Measurements from ENCODE around the gene MYOZ2. TPM values are rescaled to one million over a fixed set of nuclear protein-coding genes. Genes with fewer than 3 reads are reported as not detected.

The MYOZ2 gene
- polyA plus RNA-seq, 1 experiment, result 0.17 TPM

DNA sequence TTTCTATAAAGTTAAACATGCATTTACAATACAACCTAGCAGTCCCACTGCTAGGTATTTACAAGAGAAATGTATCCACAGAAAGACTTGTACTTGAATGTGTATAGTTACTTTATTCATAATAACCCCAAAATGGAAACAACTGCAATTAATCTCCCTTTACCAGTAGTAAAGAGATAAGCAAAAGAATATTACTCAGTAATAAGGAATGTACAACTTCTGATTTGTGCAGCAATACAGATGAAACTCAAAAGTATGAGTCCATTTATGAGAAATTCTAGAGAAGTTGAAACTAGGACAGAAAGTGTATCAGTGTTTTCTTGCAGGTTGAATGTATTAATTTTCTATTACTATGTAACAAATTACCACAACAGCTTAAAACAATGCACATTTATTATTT is 92.1 kb downstream of the MYOZ2 start:
- TF ChIP-seq, protein P1, sequence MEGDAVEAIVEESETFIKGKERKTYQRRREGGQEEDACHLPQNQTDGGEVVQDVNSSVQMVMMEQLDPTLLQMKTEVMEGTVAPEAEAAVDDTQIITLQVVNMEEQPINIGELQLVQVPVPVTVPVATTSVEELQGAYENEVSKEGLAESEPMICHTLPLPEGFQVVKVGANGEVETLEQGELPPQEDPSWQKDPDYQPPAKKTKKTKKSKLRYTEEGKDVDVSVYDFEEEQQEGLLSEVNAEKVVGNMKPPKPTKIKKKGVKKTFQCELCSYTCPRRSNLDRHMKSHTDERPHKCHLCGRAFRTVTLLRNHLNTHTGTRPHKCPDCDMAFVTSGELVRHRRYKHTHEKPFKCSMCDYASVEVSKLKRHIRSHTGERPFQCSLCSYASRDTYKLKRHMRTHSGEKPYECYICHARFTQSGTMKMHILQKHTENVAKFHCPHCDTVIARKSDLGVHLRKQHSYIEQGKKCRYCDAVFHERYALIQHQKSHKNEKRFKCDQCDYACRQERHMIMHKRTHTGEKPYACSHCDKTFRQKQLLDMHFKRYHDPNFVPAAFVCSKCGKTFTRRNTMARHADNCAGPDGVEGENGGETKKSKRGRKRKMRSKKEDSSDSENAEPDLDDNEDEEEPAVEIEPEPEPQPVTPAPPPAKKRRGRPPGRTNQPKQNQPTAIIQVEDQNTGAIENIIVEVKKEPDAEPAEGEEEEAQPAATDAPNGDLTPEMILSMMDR (IDR thresholded peaks at IDR 0.05; ENCODE audit: insufficient read depth, low read depth, low read length), result no peak
- no peak overlapping the region for H3K4me3 ChIP-seq (ENCODE audit: low read depth, low read length)
- H3K27me3 ChIP-seq (ENCODE audit: control insufficient read depth, insufficient read depth, low read length), result no peaks in the 10 kb centered on the region
- ChIA-PET CTCF (no interaction called here), POLR2A (no interaction called here)
- DNase-seq (ENCODE audit: low read depth), result no peak
- H3K36me3 ChIP-seq (ENCODE audit: control insufficient read depth, insufficient read depth, low read length), result peaks cover 7% of the 10 kb centered on the region

DNA sequence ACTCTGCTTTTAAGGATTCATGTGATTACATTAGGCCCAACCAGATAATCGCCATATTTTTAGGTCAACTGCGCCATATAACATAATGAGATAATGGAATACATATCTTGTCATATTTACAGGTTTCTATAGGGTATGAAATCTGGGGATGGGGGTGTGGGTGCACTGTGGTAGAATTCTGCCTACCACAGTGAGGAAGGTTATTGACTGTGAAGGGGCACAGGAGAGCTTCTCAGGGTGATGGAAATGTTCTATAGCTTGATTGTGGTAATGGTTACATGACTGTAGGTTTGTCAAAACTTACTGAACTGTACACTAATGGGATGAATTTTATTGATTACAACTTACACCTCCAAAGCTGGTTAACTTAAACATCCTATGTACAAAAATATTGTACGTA is 92.8 kb downstream of the MYOZ2 start:
- ChIA-PET POLR2A (no interaction called here), CTCF (interaction anchor here (1.4 kb wide), 1 partner anchor 141 kb away, joined by 4 read pairs; no protein-coding TSS in a partner anchor)
- H3K27me3 ChIP-seq (ENCODE audit: control insufficient read depth, insufficient read depth, low read length), result no peaks in the 10 kb centered on the region
- H3K4me3 ChIP-seq (ENCODE audit: low read depth, low read length), result no peak overlapping the region
- DNase-seq (ENCODE audit: low read depth), result no peak
- TF ChIP-seq, protein P1 (IDR thresholded peaks at IDR 0.05; ENCODE audit: insufficient read depth, low read depth, low read length), result no peak
- peaks cover 7% of the 10 kb centered on the region for H3K36me3 ChIP-seq (ENCODE audit: control insufficient read depth, insufficient read depth, low read length)

DNA sequence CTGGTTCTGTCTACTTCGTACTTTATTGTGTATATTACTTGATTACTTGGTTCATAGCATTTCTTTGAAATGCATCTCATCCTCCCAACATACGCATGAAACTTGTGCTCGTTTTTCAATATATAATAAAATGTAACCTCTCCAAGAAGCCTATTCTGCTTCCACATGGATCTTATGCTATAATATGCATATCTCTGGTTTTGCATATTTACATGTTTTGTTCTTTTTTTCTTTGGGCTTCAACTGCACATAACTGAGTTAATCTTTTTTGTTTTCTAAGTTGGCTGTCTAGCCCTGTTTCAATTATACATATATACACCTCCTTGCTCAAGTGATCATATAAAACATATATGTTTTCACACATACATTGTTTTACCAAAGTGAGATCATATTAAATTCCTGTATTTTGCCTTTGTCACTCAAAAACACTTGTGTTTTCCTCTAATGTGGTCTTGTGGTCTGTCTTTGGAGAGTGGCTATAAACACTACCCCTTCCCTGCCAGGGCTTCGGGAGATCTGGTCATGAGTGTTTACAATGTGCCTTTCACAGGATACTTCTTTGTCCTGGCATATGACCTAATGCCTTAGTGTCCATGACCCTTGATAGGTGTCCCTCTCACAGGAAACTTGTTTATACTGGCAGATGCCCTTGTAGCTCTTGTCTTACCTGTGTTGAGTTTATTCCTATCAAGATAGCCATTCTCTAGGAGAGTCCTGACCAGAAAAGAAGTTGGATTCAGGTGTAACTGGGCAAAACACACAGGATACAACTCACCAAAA is 94.5 kb downstream of the MYOZ2 start:
- Histone ChIP-seq H3K4me3 (ENCODE audit: low read depth, low read length) (no peak overlapping the region), H3K27me3 (ENCODE audit: control insufficient read depth, insufficient read depth, low read length) (no peaks in the 10 kb centered on the region), H3K36me3 (ENCODE audit: control insufficient read depth, insufficient read depth, low read length) (peaks cover 8% of the 10 kb centered on the region)
- POLR2A ChIA-PET, result no interaction called here
- TF ChIP-seq, protein P1 (IDR thresholded peaks at IDR 0.05; ENCODE audit: insufficient read depth, low read depth, low read length), result no peak
- CTCF ChIA-PET, result interaction anchor here (0.6 to 1.0 kb wide), 2 partner anchors 82 to 249 kb away, joined by 4 read pairs; no protein-coding TSS in a partner anchor
- DNase-seq (ENCODE audit: low read depth), result no peak

DNA sequence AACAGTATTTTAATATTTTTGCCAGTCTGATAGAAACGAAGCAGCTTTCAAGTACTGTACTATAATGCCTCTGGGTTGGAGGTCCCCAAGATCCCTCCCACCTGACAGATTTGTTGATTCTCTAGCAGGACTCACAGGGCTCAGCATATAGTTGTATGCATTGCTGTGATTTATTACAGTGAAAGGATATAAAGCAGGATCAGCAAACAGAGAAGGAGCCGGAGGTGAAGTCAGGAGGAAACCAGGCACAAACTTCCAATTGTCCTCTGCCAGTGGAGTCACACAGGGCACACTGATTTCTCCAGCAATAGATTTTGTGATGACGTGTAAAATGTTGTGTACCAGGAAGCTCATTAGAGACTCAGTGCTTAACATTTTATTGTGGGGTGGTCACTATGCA is 95.9 kb downstream of the MYOZ2 start:
- H3K27me3 ChIP-seq (ENCODE audit: control insufficient read depth, insufficient read depth, low read length), result no peaks in the 10 kb centered on the region
- no peak overlapping the region for H3K4me3 ChIP-seq (ENCODE audit: low read depth, low read length)
- CTCF ChIA-PET, result no interaction called here
- TF ChIP-seq, protein P1 (IDR thresholded peaks at IDR 0.05; ENCODE audit: insufficient read depth, low read depth, low read length), result no peak
- no peak for DNase-seq (ENCODE audit: low read depth)
- H3K36me3 ChIP-seq (ENCODE audit: control insufficient read depth, insufficient read depth, low read length), result peaks cover 15% of the 10 kb centered on the region
- POLR2A ChIA-PET, result no interaction called here

DNA sequence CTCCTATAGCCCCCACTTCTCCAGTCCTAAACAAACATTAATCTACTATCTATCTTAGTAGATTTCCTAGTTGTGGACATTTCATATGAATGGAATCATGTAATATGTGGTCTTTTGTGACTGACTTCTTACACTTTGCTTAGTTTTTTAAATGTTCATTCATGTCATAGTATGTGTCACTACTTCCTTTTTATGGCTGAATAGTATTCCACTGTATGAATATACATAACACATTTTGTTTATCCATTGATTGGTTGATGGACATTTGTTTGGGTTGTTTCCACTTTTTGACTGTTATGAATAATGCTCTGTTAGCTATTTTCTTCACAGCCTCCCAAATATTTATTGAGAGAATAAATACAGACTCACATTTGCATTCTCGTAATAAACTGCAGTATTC is 96.7 kb downstream of the MYOZ2 start:
- CTCF ChIA-PET, result no interaction called here
- peaks cover 14% of the 10 kb centered on the region for H3K36me3 ChIP-seq (ENCODE audit: control insufficient read depth, insufficient read depth, low read length)
- DNase-seq (ENCODE audit: low read depth), result no peak
- TF ChIP-seq, protein P1 (IDR thresholded peaks at IDR 0.05; ENCODE audit: insufficient read depth, low read depth, low read length), result no peak
- no peak overlapping the region for H3K4me3 ChIP-seq (ENCODE audit: low read depth, low read length)
- POLR2A ChIA-PET, result no interaction called here
- H3K27me3 ChIP-seq (ENCODE audit: control insufficient read depth, insufficient read depth, low read length), result no peaks in the 10 kb centered on the region

All from BJ (cell line).